HG02588 (cell line): ENCODE data around the gene SHISA9.

Source experiments
- ATAC-seq: cut with Tn5 transposase; IDR thresholded peaks from one replicate; pipeline ENCODE4 v1.9.1; 2021; ENCODE audit warnings: mild to moderate bottlenecking, moderate library complexity; ENCODE audit not compliant: unreplicated experiment

Gene SHISA9

GRCh38 chr16:12942861-12943260 lies 41.5 kb downstream of the SHISA9 start:
- ATAC-seq, result no peak

DNA sequence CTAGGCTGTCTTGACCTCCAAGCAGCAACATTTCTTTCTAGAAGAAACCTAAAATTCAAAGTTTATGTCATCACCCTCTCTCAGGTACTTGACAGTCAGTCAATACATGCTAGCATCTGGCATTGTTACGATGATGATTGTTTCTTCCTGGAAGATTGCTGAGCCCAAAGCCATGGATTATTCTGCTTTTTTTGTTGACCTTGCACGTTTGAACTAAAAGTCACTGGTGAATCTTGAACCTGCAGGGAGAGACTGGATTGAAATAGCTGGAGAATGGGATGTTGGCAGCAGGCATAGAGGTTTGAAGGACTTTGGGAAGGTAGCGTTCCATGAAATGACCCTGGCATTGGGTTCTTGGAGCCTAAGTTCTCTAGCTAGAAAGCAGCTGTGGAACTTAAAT lies 42.9 kb downstream of the SHISA9 start:
- no peak for ATAC-seq

- ATAC-seq, result no peak
Measured at GRCh38 chr16:12951392-12951791, 50.0 kb downstream of the SHISA9 start.

DNA sequence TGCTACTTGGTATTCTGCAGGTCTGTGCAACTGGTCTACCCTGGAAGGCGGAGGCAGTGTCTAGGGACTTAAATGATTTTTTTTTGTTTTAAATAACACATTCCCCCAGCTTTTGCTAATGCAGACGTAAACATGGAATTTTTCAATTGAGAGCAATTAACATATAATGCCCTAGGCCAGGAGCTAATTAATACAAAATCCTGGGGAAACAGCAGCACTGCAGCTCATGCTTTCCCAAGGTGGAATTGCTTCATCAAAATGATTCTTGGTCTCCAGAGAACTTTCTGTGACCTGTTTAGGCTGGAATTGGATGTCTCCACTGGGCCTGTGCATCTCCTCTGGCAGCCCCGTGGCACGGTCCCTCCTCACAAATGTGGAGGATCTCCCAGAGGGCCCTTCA lies 50.6 kb downstream of the SHISA9 start:
- no peak for ATAC-seq

DNA sequence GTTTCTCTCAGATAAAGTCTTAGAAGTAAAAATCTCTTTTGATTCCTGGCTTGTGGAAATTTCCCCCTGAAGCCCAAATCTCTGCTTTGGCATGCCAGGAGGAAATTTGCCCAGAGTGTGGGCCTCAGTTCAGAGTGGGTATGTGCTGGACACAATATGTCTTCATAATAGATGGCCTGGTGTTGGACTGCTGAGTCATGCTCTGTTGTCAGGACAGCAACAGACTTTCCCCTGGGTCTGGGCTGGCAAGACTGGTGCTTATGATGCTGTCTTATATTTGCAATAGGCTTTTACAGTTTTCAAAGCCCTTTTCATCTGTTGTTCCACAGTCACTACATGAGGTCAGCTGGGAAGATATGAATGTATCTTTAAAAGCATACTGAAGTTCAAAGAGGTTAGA lies 57.0 kb downstream of the SHISA9 start:
- no peak for ATAC-seq

DNA sequence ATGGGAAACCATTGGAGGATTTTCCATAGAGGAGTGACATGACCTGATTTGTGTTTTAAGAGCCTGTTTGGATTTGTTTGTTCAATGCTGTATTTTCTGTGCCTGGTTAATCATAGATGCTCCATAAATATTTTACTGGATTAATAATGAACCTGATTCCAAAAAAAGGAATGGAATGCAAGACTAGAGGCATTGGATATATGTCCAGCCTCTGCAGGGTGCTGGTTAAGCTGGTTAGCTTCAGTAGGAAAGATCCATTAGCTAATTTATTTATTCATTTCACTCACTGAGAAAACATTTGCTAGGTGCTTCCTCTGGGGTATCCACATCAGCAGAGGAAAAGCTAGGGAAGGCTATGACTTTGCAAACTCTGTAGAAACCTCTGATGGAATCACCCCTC lies 57.7 kb downstream of the SHISA9 start:
- ATAC-seq, result no peak

GRCh38 chr16:12961626-12962025 lies 60.2 kb downstream of the SHISA9 start:
- no peak for ATAC-seq

- ATAC-seq, result no peak
Measured at GRCh38 chr16:12964461-12964860, 63.1 kb downstream of the SHISA9 start.

DNA sequence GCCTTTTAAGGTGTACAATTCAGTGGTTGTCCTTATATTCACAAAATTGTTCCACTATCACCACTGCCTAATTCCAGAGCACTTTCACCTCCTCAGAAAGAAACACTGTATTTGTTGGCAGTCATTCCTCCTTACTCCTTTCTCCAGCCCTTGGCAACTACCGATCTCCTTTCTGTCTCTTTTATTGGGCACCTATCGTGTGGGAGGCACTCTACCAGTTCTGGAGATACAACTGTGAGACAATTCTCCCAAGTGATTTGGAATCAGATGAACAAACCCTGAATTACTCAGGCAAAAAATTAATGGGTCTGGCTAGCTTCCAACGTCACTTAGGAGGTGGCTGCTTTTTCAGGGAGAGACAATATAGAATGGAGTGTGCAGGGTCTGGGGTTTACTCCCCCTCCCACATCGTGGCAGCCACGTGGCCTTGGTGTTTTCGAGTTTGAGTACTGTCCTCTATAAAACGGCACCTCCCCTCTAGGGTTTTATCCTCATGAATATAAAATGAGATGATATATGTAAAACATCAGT lies 63.9 kb downstream of the SHISA9 start:
- ATAC-seq, result no peak

DNA sequence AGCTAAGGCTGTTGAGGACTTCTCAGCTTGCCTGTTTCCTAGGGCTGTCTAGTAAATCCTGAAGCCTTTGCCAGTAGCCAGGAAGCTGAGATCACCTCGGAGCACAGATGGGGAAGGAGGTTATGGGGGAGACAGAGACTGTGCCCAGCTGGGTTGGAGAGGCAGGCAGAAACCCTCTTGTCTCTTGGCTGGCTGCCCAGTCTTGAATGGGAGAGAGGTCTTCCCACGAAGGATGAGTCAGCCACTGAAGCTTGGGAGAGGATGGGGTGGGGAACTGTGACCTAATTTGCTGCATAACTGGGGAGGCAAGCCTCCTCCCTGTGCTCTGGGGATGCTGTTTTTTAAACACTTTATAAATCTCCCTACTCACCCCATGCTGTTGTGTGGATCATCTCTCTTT lies 69.8 kb downstream of the SHISA9 start:
- ATAC-seq, result no peak

DNA sequence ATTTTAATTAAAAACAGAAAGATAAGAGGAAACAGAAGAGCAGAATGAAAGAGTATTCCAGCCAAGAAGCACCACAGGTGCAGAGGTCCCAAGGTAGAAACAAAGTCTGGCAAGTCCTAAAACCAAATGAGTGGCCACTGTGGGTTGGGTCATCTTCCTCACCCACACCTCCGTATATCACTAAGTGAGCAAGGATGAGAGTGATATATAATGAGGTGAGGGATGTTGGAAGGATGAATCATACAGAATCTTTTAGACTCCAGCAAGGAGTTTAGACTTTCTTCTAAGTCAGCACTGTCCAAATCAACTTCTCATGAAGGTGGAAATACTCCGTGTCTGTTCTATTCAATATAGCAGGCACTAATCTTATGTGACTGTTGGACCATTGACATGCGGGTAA lies 70.8 kb downstream of the SHISA9 start:
- ATAC-seq, result no peak

GRCh38 chr16:12975766-12976165 lies 74.4 kb downstream of the SHISA9 start:
- no peak for ATAC-seq

- no peak for ATAC-seq
Measured at GRCh38 chr16:12976496-12976895, 75.1 kb downstream of the SHISA9 start.

DNA sequence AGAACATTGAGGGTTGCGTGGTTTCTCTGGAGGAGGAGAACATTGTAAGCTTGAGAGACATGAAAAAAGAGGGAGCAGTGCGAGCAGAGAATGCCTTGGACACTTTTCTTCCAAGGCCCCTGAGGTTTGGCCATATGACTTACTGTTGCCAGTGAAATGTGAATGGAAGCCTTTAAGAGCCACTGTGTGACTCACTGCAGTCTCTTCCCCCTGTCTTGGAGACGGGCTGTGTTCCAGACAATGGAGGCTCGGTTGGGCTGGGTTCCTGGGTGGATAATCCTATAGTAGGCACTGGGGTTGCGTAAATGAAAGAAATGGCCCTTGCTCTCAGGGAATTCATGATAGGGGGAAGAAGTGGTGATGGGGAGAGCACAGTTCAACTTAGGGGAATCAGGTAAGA lies 75.5 kb downstream of the SHISA9 start:
- ATAC-seq, result no peak

- ATAC-seq, result no peak
Measured at GRCh38 chr16:12985516-12985915, 84.1 kb downstream of the SHISA9 start.

GRCh38 chr16:12988071-12988470 lies 86.7 kb downstream of the SHISA9 start:
- no peak for ATAC-seq

DNA sequence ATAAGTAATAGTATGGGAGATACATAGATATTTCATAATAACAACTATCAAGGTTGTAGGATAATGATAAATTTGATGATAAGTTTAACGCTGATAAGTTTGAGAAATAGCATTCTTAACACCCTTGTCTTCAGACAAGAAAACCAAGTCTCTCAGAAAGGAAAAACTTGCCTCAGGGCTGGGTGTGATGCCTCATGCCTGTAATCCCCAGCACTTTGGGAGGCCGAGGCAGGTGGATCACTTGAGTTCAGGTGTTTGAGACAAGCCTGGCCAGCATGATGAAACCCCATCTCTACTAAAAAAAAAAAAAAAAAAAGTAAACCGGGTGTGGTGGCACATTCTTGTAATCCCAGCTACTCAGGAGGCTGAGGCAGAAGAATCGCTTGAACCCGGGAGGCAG lies 90.7 kb downstream of the SHISA9 start:
- ATAC-seq, result no peak

DNA sequence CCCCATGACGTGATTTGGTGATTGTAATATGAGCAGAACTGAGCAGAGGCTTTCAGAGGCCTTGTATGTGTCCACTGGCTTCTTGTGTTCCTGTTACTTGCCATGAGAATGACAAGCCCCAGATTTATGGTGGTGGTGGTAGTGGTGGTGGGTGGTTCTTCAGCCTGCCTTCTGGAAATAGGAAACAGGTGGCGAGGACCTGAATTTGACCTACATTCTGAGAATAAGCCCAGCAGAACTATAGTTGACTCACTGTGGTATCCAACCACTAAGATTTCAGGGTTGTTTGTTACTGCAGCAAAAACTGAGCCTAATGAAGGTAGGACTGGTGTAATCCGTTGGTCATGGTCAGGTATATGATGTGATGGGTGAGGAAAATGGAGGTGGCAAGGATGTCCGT lies 93.0 kb downstream of the SHISA9 start:
- ATAC-seq, result no peak

- no peak for ATAC-seq
Measured at GRCh38 chr16:12995721-12996372, 94.4 kb downstream of the SHISA9 start.

DNA sequence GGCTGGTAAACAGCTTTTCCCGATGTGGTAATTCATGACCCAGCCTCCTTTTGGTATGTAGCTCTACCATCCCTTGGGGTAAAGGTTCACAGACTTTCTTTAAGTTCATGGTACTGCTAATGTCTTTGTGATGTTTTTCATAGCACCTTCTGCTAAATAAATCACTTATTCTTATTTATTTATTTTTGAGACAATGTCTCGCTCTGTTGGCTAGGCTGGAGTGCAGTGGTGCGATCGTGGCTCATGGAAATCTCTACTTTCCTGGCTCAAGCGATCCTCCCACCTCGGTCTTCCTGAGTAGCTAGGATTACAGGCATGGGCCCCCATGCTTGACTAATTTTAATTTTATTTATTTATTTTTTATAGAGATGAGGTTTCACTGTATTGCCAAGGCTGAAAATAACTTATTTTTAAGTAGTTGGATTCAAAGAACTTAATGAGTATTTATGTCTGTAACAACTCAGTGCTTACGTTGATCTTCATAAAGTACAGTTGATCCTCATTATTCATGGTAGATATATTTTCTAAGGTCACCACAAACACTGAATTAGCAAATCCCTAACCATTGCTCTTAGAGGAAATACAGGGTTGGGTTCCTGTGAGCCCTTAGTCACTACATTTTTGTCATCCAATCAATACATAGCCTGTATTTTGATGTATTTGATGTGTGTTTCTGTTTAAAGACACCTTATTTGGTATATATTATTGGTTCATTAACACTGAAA lies 97.1 kb downstream of the SHISA9 start:
- ATAC-seq, result no peak

DNA sequence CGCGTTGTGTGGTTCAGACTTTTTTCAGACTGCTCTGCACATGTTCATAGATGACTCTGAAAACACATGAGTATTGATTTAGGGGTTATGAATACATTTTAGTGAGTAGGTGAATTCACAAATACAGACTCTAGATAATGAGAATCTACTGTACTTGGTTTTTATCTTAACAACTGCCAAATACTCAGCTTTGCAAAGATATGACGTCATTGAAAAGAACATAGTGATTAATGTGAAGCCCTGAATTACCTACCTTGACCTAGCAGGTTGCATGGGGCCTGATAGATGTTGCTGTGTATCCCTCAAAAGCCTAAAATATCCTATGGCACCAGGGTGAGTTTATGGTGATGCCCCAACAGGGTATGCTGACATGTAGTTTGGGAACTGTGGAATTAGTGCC lies 98.0 kb downstream of the SHISA9 start:
- ATAC-seq, result no peak

DNA sequence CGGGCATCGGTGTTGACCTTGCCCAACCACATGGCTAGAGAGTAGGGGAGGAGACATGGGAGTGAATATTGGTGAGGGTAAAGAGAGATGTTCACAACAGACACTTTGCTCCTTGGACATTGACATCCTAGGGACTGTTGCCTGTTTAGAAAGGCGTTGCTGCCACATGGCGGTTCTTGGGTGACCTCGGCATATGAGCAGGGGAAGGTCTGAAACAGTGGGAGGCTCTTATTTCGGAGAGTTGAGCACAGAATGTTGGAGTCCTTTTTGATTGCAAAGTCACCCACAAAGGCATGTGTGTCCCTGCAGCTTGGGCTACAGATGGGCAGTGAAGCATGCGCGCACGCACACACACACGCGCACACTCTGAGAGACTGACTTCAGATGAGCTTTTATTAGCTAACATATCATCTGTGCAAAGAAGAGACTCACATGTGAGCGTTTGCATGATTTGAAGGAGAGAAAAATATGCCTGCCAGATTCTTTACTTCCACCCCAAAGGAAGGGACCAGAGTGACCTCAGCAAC lies 104.4 kb downstream of the SHISA9 start:
- ATAC-seq, result no peak
